HepG2 (cell line): ENCODE data around the gene TMCO6. TPM values are rescaled to one million over a fixed set of nuclear protein-coding genes. Genes with fewer than 3 reads are reported as not detected.

Source experiments
- ATM ChIP-seq: fragments of 450-650 bp; IDR thresholded peaks from 2 replicates; pipeline ENCODE4 v1.7.1; 2017; ENCODE audit warnings: mild to moderate bottlenecking, borderline replicate concordance
- BCLAF1 ChIP-seq: fragments of 450-650 bp; IDR thresholded peaks from 2 replicates; pipeline ENCODE4 v1.6.1; 2017; ENCODE audit warnings: mild to moderate bottlenecking
- BHLHE40 ChIP-seq: IDR thresholded peaks from 2 replicates; pipeline ENCODE4 v1.6.1; 2011; ENCODE audit warnings: low read length, improper control_type of control experiment
- CTCF ChIP-seq: sonication (generic); formaldehyde crosslinking; IDR thresholded peaks from 2 replicates; pipeline ENCODE4 v1.5.0; 2020; ENCODE audit warnings: mild to moderate bottlenecking, missing genetic modification reagents, moderate library complexity
- FOXC1 ChIP-seq: sonication (generic); formaldehyde crosslinking; IDR thresholded peaks from 2 replicates; pipeline ENCODE4 v1.8.0; 2022; ENCODE audit warnings: mild to moderate bottlenecking, missing genetic modification reagents, borderline replicate concordance
- FOXK2 ChIP-seq: fragments of 450-650 bp; IDR thresholded peaks from 2 replicates; pipeline ENCODE4 v1.6.1; 2016
- IKZF4 ChIP-seq: sonication (generic); formaldehyde crosslinking; IDR thresholded peaks from 2 replicates; pipeline ENCODE4 v1.5.1; 2020; ENCODE audit warnings: borderline replicate concordance, mild to moderate bottlenecking, low read depth, missing genetic modification reagents; ENCODE audit errors: not compliant biosample characterization
- JUNB ChIP-seq: sonication (generic); formaldehyde crosslinking; IDR thresholded peaks from 2 replicates; pipeline ENCODE4 v1.8.0; 2022; ENCODE audit warnings: missing genetic modification reagents, mild to moderate bottlenecking, borderline replicate concordance
- KAT7 ChIP-seq: IDR thresholded peaks from 2 replicates; pipeline ENCODE4 v1.6.1; 2018; ENCODE audit warnings: borderline replicate concordance, missing compliant biosample characterization
- KDM3A ChIP-seq: IDR thresholded peaks from 2 replicates; pipeline ENCODE4 v1.6.1; 2018; ENCODE audit warnings: low read depth, missing compliant biosample characterization
- MEF2D ChIP-seq: sonication (generic); formaldehyde crosslinking; IDR thresholded peaks from 2 replicates; pipeline ENCODE4 v1.5.1; 2020; ENCODE audit warnings: mild to moderate bottlenecking, missing genetic modification reagents
- NFYB ChIP-seq: sonication (generic); formaldehyde crosslinking; IDR thresholded peaks from 2 replicates; pipeline ENCODE4 v1.4.0; 2020; ENCODE audit warnings: missing genetic modification reagents
- PBX3 ChIP-seq: sonication (generic); formaldehyde crosslinking; IDR thresholded peaks from 2 replicates; pipeline ENCODE4 v1.8.1; 2023; ENCODE audit warnings: missing genetic modification reagents, inconsistent platforms, borderline replicate concordance
- PHF5A ChIP-seq: IDR thresholded peaks from one replicate; pipeline ENCODE4 v1.6.1; 2018; ENCODE audit warnings: low read depth, missing genetic modification reagents; ENCODE audit not compliant: unreplicated experiment
- RBM39 ChIP-seq: fragments of 200-400 bp; formaldehyde crosslinking; IDR thresholded peaks from one replicate; pipeline ENCODE4 v1.6.1; 2018; ENCODE audit warnings: antibody characterized with exemption, mild to moderate bottlenecking, low read depth, low read length; ENCODE audit not compliant: poor library complexity, severe bottlenecking
- REL ChIP-seq: sonication (generic); formaldehyde crosslinking; conservative IDR thresholded peaks from 2 replicates; pipeline ENCODE4 v1.8.0; 2022; ENCODE audit warnings: mild to moderate bottlenecking, missing genetic modification reagents, moderate library complexity
- SSRP1 ChIP-seq: IDR thresholded peaks from 2 replicates; pipeline ENCODE4 v1.6.1; 2016; ENCODE audit warnings: control low read depth
- TCF12 ChIP-seq, 2 experiments: fragments of 450-650 bp in 1 of 2; sonication (generic) in 1 of 2; formaldehyde crosslinking in 1 of 2; IDR thresholded peaks; 2 replicates each; pipeline versions ENCODE4 v1.6.1 to v1.8.0; 2017 to 2022; ENCODE audit warnings: antibody characterized with exemption in 1 of 2, mild to moderate bottlenecking in 1 of 2, missing genetic modification reagents in 1 of 2, moderate library complexity in 1 of 2
- WIZ ChIP-seq: sonication (generic); formaldehyde crosslinking; IDR thresholded peaks from 2 replicates; pipeline ENCODE4 v1.5.1; 2020; ENCODE audit warnings: mild to moderate bottlenecking, missing genetic modification reagents
- ZNF691 ChIP-seq: sonication (generic); formaldehyde crosslinking; IDR thresholded peaks from 2 replicates; pipeline ENCODE4 v1.4.0; 2020; ENCODE audit warnings: missing genetic modification reagents, low read depth, mild to moderate bottlenecking, borderline replicate concordance
- ZNF75D ChIP-seq: sonication (generic); formaldehyde crosslinking; IDR thresholded peaks from 2 replicates; pipeline ENCODE4 v1.8.1; 2023; ENCODE audit warnings: missing genetic modification reagents, mild to moderate bottlenecking, borderline replicate concordance
- ZNF766 ChIP-seq: sonication (generic); formaldehyde crosslinking; IDR thresholded peaks from 2 replicates; pipeline ENCODE4 v1.5.0; 2020; ENCODE audit warnings: missing genetic modification reagents, borderline replicate concordance
- polyA plus RNA-seq, 8 experiments: library from polyadenylated mRNA; depleted of rRNA in 3 of 8; stranded (reverse) in 7 of 8; unstranded in 1 of 8; fragments of >200 nt; fragmentation: Illumina TruSeq in 4 of 8; extraction: Trizol in 4 of 8; gene quantifications; 2 replicates each; pipeline versions ENCODE4 v1.2.1 to v1.2.3, GENCODE V29; 2011 to 2016; ENCODE audit warnings: low read depth in 4 of 8, missing spikeins in 1 of 8, mixed read lengths in 1 of 8; ENCODE audit not compliant: insufficient read depth in 1 of 8
- total RNA-seq, 5 experiments: library from RNA; depleted of rRNA; stranded (reverse); fragments of >200 nt; fragmentation: Illumina TruSeq; extraction: Trizol; gene quantifications; 2 replicates each; pipeline ENCODE4 v1.2.3, GENCODE V29; 2016; ENCODE audit warnings: low read depth in 1 of 5

Gene TMCO6
- total and polyA plus RNA-seq, 2 of the 13 experiments (the other 11 are each of a cell fraction or from before 2014, with no cell fraction given) = 16.6 to 28.2 TPM

GRCh38 chr5:140690941-140691924 lies 52.0 kb downstream of the TMCO6 start, which contains the start of the genes HARS1 and HARS2 (continued):
- TF ChIP-seq BCLAF1 (no peak), BHLHE40 (no peak), KAT7 (CRISPR knock-in tag) (peak; percentile 71; the same call in 1 of the 2 replicates), CTCF (CRISPR knock-in tag) (peak; percentile 47), PBX3 (0 out of 2 replicates have a peak, but pooled peaks have one; percentile 72), NFYB (peak; percentile 44; the same call in 1 of the 2 replicates), RBM39 (peak; percentile 72), ZNF691 (CRISPR knock-in tag) (no peak), SSRP1 (CRISPR knock-in tag) (no peak), MEF2D (CRISPR knock-in tag) (peak; percentile 94), FOXC1 (CRISPR knock-in tag) (peak; percentile 50; the same call in 1 of the 2 replicates), FOXK2 (no peak; the same call in 1 of the 2 replicates), WIZ (CRISPR knock-in tag) (no peak), ZNF766 (CRISPR knock-in tag) (peak; percentile 82; the same call in 1 of the 2 replicates), REL (CRISPR knock-in tag) (no peak), JUNB (peak; percentile 55; the same call in 1 of the 2 replicates), ZNF75D (CRISPR knock-in tag) (no peak; the same call in 1 of the 2 replicates), KDM3A (CRISPR knock-in tag) (0 out of 2 replicates have a peak, but pooled peaks have one; percentile 26), PHF5A (peak; percentile 51), IKZF4 (CRISPR knock-in tag) (peak; percentile 88), TCF12 (IDR thresholded peaks at IDR 0.05) (no peak), TCF12 (CRISPR knock-in tag; IDR thresholded peaks at IDR 0.05) (no peak), ATM (no peak)
